HPDE6-E6E7 (cell line): ENCODE measurements around the gene PLEKHH2.
"Not testable (repeated sequence)": the region's sequence is repeated elsewhere in the genome, so short reads cannot be mapped to it uniquely, and the experiment has no call there.

Experiments used
- DNase-seq: peaks from one replicate; pipeline ENCODE4 v3.0.0; 2011; ENCODE audit warnings: missing footprints; ENCODE audit errors: extremely low spot score

Gene PLEKHH2

GRCh38 chr2:43717322-43717721, 80.3 kb downstream of the PLEKHH2 start:
- no peak for DNase-seq

GRCh38 chr2:43718530-43719124, 81.6 kb downstream of the PLEKHH2 start:
- no peak for DNase-seq

GRCh38 chr2:43724728-43725526, 87.9 kb downstream of the PLEKHH2 start:
- no peak for DNase-seq

GRCh38 chr2:43725711-43726246, 88.7 kb downstream of the PLEKHH2 start:
- DNase-seq = no peak

- DNase-seq = not testable (repeated sequence)
These were observed 90.0 kb downstream of the PLEKHH2 start for GRCh38 chr2:43726961-43727633.

GRCh38 chr2:43727634-43728014, 90.6 kb downstream of the PLEKHH2 start:
- no peak for DNase-seq

GRCh38 chr2:43729491-43730174, 92.6 kb downstream of the PLEKHH2 start:
- no peak for DNase-seq

- DNase-seq = no peak
These were observed 94.2 kb downstream of the PLEKHH2 start for GRCh38 chr2:43731211-43731610.

GRCh38 chr2:43736637-43737036, 99.6 kb downstream of the PLEKHH2 start:
- no peak for DNase-seq

GRCh38 chr2:43737097-43737854, 100.2 kb downstream of the PLEKHH2 start:
- no peak for DNase-seq

- no peak for DNase-seq
These were observed 100.8 kb downstream of the PLEKHH2 start for GRCh38 chr2:43737855-43738254.

GRCh38 chr2:43738257-43738656, 101.2 kb downstream of the PLEKHH2 start:
- DNase-seq = no peak

GRCh38 chr2:43743706-43744105, 106.6 kb downstream of the PLEKHH2 start:
- no peak for DNase-seq

- DNase-seq = no peak
These were observed 108.4 kb downstream of the PLEKHH2 start for GRCh38 chr2:43745457-43745856.

- DNase-seq = no peak
These were observed 111.3 kb downstream of the PLEKHH2 start for GRCh38 chr2:43748333-43748732.

- no peak for DNase-seq
These were observed 112.5 kb downstream of the PLEKHH2 start for GRCh38 chr2:43749583-43749982.

GRCh38 chr2:43751476-43751990, 114.5 kb downstream of the PLEKHH2 start:
- DNase-seq = no peak

GRCh38 chr2:43752302-43752701, 115.2 kb downstream of the PLEKHH2 start:
- DNase-seq = no peak

GRCh38 chr2:43754180-43754579, 117.1 kb downstream of the PLEKHH2 start:
- DNase-seq = no peak

- DNase-seq = no peak
These were observed 121.7 kb downstream of the PLEKHH2 start for GRCh38 chr2:43758739-43759138.

GRCh38 chr2:43759195-43759594, 122.1 kb downstream of the PLEKHH2 start:
- peak; percentile 49 for DNase-seq
